Gastrocnemius medialis (tissue), 4 donors: ENCODE data around the gene TMEM214.

Source experiments
- POLR2A ChIP-seq, 2 donors: fragments of 450-650 bp; IDR thresholded peaks; one replicate each; pipeline ENCODE4 v1.6.1; 2017; ENCODE audit warnings: antibody characterized with exemption in 2 of 2, mild to moderate bottlenecking in 2 of 2, moderate library complexity in 2 of 2
- TF ChIP-seq, protein P1 (sequence below), 5 experiments: fragments of 450-650 bp in 3 of 5; fragments of 200-600 bp in 2 of 5; sonication (generic) in 2 of 5; IDR thresholded peaks in 4 of 5; conservative IDR thresholded peaks in 1 of 5; 1 replicate in 4 of 5; 2 replicates in 1 of 5; pipeline ENCODE4 v1.5.1; 2016 to 2019; ENCODE audit warnings: antibody characterized with exemption in 5 of 5, mild to moderate bottlenecking in 3 of 5, moderate library complexity in 3 of 5

GRCh38 chr2:27039426-27039825 lies 6.7 kb downstream of the TMEM214 start:
- TF ChIP-seq POLR2A (IDR thresholded peaks at IDR 0.05) = no peak
- TF ChIP-seq, protein P1, sequence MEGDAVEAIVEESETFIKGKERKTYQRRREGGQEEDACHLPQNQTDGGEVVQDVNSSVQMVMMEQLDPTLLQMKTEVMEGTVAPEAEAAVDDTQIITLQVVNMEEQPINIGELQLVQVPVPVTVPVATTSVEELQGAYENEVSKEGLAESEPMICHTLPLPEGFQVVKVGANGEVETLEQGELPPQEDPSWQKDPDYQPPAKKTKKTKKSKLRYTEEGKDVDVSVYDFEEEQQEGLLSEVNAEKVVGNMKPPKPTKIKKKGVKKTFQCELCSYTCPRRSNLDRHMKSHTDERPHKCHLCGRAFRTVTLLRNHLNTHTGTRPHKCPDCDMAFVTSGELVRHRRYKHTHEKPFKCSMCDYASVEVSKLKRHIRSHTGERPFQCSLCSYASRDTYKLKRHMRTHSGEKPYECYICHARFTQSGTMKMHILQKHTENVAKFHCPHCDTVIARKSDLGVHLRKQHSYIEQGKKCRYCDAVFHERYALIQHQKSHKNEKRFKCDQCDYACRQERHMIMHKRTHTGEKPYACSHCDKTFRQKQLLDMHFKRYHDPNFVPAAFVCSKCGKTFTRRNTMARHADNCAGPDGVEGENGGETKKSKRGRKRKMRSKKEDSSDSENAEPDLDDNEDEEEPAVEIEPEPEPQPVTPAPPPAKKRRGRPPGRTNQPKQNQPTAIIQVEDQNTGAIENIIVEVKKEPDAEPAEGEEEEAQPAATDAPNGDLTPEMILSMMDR (IDR thresholded peaks at IDR 0.05 in 4 of 5, conservative IDR thresholded peaks at IDR 0.05 in 1 of 5) = no peak
